Right lobe of liver (tissue), 4 donors: ENCODE data around the gene ABHD6.

Source experiments
- POLR2A ChIP-seq: fragments of 450-650 bp; IDR thresholded peaks from one replicate; pipeline ENCODE4 v1.6.1; 2017; ENCODE audit warnings: antibody characterized with exemption, mild to moderate bottlenecking
- TF ChIP-seq, protein P1 (sequence below), 4 donors: fragments of 200-600 bp in 3 of 4; fragments of 450-650 bp in 1 of 4; IDR thresholded peaks; one replicate each; pipeline versions ENCODE4 v1.5.1 to v1.8.0; 2016 to 2022; ENCODE audit warnings: antibody characterized with exemption in 4 of 4, mild to moderate bottlenecking in 2 of 4
- donor health status: DM: no; HTN: no; CAD: no.
- donor health status: DM: no; HTN: no; CAD: no.
- donor health status: DM: no; HTN: yes; CAD: no.

DNA sequence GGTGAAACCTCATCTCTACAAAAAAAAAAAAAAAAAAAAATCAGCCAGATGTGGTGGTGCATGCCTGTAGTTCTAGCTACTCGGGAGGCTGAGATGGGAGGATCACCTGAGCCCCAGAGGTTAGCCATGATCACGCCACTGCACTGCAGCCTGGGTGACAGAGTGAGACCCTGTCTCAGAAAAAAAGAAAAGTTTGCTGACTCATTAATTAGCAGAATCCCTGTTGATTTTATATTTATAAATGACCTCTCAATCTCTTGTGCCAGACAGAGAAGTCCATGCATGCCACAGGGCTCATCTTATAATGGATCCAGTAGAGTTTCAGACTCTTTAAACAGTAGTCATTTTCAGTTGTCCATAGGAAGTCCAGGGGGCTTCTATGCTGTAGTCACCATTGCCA lies 32.9 kb downstream of the ABHD6 start:
- TF ChIP-seq, protein P1, sequence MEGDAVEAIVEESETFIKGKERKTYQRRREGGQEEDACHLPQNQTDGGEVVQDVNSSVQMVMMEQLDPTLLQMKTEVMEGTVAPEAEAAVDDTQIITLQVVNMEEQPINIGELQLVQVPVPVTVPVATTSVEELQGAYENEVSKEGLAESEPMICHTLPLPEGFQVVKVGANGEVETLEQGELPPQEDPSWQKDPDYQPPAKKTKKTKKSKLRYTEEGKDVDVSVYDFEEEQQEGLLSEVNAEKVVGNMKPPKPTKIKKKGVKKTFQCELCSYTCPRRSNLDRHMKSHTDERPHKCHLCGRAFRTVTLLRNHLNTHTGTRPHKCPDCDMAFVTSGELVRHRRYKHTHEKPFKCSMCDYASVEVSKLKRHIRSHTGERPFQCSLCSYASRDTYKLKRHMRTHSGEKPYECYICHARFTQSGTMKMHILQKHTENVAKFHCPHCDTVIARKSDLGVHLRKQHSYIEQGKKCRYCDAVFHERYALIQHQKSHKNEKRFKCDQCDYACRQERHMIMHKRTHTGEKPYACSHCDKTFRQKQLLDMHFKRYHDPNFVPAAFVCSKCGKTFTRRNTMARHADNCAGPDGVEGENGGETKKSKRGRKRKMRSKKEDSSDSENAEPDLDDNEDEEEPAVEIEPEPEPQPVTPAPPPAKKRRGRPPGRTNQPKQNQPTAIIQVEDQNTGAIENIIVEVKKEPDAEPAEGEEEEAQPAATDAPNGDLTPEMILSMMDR (IDR thresholded peaks at IDR 0.05) = no peak
- no peak for TF ChIP-seq POLR2A
